ENCODE data around the gene PCSK4.
"Not testable (repeated sequence)": the region's sequence is repeated elsewhere in the genome, so short reads cannot be mapped to it uniquely, and the experiment has no call there.

- not testable (repeated sequence) for TF ChIP-seq POLR2AphosphoS5 (IDR thresholded peaks at IDR 0.05; ENCODE audit: insufficient read depth in 1 of 2, low read depth in 1 of 2); POLR2A (IDR thresholded peaks at IDR 0.05)
- TF ChIP-seq, protein P1, sequence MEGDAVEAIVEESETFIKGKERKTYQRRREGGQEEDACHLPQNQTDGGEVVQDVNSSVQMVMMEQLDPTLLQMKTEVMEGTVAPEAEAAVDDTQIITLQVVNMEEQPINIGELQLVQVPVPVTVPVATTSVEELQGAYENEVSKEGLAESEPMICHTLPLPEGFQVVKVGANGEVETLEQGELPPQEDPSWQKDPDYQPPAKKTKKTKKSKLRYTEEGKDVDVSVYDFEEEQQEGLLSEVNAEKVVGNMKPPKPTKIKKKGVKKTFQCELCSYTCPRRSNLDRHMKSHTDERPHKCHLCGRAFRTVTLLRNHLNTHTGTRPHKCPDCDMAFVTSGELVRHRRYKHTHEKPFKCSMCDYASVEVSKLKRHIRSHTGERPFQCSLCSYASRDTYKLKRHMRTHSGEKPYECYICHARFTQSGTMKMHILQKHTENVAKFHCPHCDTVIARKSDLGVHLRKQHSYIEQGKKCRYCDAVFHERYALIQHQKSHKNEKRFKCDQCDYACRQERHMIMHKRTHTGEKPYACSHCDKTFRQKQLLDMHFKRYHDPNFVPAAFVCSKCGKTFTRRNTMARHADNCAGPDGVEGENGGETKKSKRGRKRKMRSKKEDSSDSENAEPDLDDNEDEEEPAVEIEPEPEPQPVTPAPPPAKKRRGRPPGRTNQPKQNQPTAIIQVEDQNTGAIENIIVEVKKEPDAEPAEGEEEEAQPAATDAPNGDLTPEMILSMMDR (IDR thresholded peaks at IDR 0.05), result not testable (repeated sequence)
Measured at GRCh38 chr19:1439525-1440417, 50.4 kb downstream of the PCSK4 start.

Measured in vagina (tissue), 2 donors.